Stimulated activated naive CD8-positive, alpha-beta T cell treated with anti-CD3 and anti-CD28 coated beads, Interleukin-15, Interleukin-2, amounts not matched to agents 100 U/mL and 50 U/mL, for 24 hours (primary cell): ENCODE data around the gene UBQLN1.

Experiments used
- ATAC-seq: fragments of 150-1000 bp; cut with Tn5 transposase; one replicate; pipeline ENCODE4 v1.10.0; 2021
- DNase-seq: peaks from one replicate; pipeline ENCODE4 v3.0.0; 2021

Gene UBQLN1

GRCh38 chr9:83688921-83689320 lies 18.8 kb downstream of the UBQLN1 start:
- ATAC-seq, result peak; percentile 88
- DNase-seq, result no peak

GRCh38 chr9:83681490-83681889 lies 26.3 kb downstream of the UBQLN1 start:
- DNase-seq (no peak), ATAC-seq (no peak)

GRCh38 chr9:83680233-83680632 lies 27.5 kb downstream of the UBQLN1 start:
- no peak for DNase-seq
- no peak for ATAC-seq

- ATAC-seq (no peak), DNase-seq (no peak)
Measured at GRCh38 chr9:83677596-83677995, 30.2 kb downstream of the UBQLN1 start.

- no peak for ATAC-seq
- no peak for DNase-seq
Measured at GRCh38 chr9:83675466-83675865, 32.3 kb downstream of the UBQLN1 start.

- no peak for DNase-seq
- ATAC-seq, result no peak
Measured at GRCh38 chr9:83671451-83671850, 36.3 kb downstream of the UBQLN1 start.

GRCh38 chr9:83670381-83670780 lies 37.4 kb downstream of the UBQLN1 start:
- ATAC-seq (no peak), DNase-seq (no peak)

GRCh38 chr9:83669067-83669466 lies 38.7 kb downstream of the UBQLN1 start:
- DNase-seq (no peak), ATAC-seq (no peak)

GRCh38 chr9:83665580-83666200 lies 42.1 kb downstream of the UBQLN1 start:
- ATAC-seq (no peak), DNase-seq (no peak)

- no peak for ATAC-seq
- no peak for DNase-seq
Measured at GRCh38 chr9:83662933-83663332, 44.8 kb downstream of the UBQLN1 start.

GRCh38 chr9:83656952-83657351 lies 50.8 kb downstream of the UBQLN1 start:
- DNase-seq (no peak), ATAC-seq (peak; percentile 14)

- ATAC-seq (no peak), DNase-seq (no peak)
Measured at GRCh38 chr9:83656032-83656680, 51.6 kb downstream of the UBQLN1 start.

GRCh38 chr9:83655433-83655832 lies 52.3 kb downstream of the UBQLN1 start:
- no peak for ATAC-seq
- no peak for DNase-seq

- no peak for DNase-seq
- no peak for ATAC-seq
Measured at GRCh38 chr9:83652433-83652832, 55.3 kb downstream of the UBQLN1 start.

GRCh38 chr9:83651558-83651957 lies 56.2 kb downstream of the UBQLN1 start:
- no peak for ATAC-seq
- no peak for DNase-seq

GRCh38 chr9:83649515-83649914 lies 58.2 kb downstream of the UBQLN1 start:
- ATAC-seq (no peak), DNase-seq (no peak)

GRCh38 chr9:83649080-83649479 lies 58.7 kb downstream of the UBQLN1 start:
- ATAC-seq, result peak; percentile 62

GRCh38 chr9:83646500-83647239 lies 61.1 kb downstream of the UBQLN1 start:
- ATAC-seq (no peak), DNase-seq (no peak)

More at GRCh38 chr9:83649080-83649479, 58.7 kb downstream of the UBQLN1 start:
- peak; percentile 78 for DNase-seq

- DNase-seq (no peak), ATAC-seq (no peak)
Measured at GRCh38 chr9:83642793-83643192, 65.0 kb downstream of the UBQLN1 start.

GRCh38 chr9:83639266-83639665 lies 68.5 kb downstream of the UBQLN1 start:
- ATAC-seq, result no peak
- DNase-seq, result no peak

- DNase-seq (no peak), ATAC-seq (no peak)
Measured at GRCh38 chr9:83637389-83637788, 70.4 kb downstream of the UBQLN1 start.

GRCh38 chr9:83636813-83637212 lies 70.9 kb downstream of the UBQLN1 start:
- DNase-seq, result no peak
- no peak for ATAC-seq

- DNase-seq (no peak), ATAC-seq (no peak)
Measured at GRCh38 chr9:83633676-83634075, 74.1 kb downstream of the UBQLN1 start.
